Stimulated activated CD4-positive, alpha-beta T cell treated with anti-CD3 and anti-CD28 coated beads, Interleukin-1b, Interleukin-23, amount 100 ng/mL, for 1 hour (primary cell): Measurements from ENCODE around the gene JCHAIN.

Experiments used
- DNase-seq, 2 donors: peaks; one replicate each; pipeline ENCODE4 v3.0.0-alpha.2; 2020; ENCODE audit warnings: low read depth in 2 of 2

Gene JCHAIN

DNA sequence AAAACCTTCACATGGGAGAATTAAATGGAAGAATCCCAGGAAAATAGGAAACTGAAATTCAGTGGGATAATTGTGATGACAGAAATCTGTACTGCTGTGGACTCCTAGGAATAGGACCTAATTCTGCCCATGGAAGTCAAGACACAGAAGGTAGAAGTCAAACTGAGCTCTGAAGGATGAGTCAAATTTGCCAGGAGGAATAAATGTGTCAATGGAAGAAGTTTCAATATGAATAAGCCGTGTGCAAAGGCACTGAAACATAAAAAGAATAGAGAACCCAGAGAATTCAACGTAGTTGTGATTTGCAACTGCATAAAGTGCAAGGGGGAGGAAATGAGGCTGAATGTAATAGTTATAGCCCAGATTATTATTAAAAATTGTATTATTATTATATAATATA is 26.1 kb downstream of the JCHAIN start:
- no peak for DNase-seq

DNA sequence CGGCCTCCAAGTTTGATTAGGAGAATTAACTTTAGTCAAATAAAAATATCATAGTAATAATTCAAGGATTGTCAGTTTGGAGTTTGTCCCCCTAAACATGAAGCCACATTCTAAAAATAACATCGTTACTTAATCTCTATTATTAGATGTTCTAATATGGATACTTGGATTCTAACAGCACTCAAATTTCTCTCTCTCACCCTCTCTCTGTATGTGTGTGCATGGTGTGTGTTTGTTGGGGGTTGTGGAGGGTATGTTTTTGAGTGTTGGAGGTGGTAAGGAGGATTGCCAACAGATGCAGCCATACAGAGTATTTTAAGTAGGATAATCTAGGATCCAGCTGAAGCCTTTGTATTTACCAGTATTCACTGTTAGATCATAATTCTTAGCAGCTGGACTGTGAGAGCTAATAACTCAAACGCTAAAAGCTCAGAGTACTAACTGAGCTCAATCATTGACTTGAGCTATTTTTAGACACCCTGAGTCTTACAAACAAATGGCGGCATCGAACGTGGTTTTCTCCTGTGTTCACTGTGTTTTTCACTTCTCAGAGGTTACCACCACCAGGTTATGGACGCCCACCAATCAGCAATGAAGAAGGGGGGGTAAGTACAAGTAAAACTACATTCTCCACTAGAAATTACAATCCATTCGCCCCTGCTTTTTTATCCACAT is 28.9 kb downstream of the JCHAIN start:
- DNase-seq: no peak

DNA sequence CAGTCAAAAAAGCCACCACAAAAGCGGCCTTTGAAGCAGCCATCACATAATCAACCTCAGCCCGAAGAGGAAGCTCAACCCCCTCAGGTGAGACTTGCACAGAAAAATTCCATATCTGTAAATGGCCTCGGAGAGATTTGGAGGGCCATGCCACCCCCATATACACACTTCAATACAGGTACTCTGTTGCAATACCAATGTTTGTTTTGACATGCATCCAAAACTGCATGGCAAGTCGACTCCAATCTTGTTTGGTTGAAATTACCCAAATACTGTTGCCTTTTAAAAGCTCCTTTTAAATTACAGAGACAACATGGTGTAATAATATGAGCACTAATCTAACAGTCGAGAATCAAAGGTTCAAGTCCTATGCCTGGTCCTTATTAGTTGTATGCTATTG is 31.8 kb downstream of the JCHAIN start:
- DNase-seq: no peak

DNA sequence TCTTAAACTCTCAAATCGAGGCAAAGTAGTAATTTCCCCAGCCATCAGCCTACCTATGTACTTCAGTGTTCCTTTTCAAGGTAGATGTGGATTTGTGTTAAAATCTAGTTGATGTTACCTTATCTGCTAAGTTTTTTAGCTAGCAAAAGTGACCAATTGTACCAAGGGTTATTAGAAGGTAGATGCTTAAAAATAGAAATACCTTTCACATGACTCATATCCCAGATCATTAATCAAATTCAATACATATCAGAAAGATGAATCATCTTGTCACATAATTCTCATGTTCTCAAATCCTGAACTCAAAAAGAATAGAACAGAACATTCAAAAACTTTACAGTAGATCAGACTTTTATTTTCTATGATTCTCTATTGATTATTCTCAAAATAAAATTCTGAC is 34.3 kb downstream of the JCHAIN start:
- DNase-seq: no peak

DNA sequence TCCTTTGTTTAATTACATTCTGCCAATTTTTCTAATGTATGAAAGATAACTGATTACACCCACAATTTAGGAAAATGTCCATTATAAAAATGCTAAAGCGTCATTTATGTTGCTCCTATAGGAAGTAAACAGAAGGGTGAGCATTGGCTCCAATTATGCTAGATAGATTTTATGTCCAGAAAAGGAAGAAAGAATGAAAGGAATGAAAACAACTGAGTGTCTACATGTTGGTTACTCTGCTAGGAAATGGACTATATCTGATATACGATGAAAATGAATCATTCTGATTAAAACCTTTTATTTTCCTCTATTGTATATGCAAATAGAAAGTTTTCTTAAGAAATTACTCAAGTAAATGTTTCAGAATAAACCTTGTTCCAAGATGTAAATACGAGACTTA is 36.1 kb downstream of the JCHAIN start:
- DNase-seq: no peak

DNA sequence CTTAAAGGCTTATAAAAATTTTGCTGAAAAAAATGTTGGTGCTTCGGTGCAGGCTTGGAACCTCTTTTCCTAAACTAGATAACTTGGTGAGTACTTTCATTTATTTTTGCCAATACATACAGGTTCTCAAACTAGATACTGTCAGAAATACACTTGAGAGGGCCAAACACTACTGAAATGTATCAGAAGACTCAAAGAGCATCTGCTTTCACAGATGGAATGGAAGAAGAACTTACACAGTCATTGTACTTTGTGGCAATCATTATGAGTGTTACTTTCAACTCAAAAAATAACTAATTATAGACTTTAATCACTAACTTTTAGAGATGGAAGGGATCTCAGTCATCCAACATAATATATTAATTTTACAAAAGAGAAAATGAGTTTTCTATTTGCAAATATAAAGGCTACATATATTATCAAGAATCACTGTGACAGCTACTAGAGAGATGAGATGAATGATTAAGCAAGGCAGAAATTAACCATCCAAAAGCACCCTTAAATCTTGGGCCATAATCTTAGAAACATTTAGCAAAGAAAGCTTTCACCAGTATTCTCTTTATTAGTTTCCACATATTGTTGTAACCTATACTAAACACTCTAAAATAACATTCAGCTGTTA is 36.7 kb downstream of the JCHAIN start:
- no peak for DNase-seq

DNA sequence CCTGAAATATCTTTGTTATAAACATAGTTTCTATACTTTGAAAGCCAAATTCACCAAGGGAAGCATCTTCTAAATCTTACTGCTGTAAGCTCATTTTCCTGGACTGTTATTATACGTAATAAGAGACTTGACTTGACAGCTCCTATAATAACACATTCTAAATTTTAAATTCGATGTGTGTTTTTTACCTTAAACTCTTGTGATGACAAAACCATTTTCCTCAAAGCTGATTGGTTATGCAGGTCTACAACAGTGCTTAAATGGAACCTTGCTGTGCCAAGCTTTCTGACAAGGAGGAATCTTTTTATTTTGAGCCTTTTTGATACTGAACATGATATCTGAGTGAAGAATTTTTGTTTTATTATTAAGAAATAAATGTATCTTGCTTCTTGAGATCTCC is 37.9 kb downstream of the JCHAIN start, which contains the start of gene ENAM:
Gene ENAM, plus strand, starts transcription at position 301 of the 400 bp plus-strand sequence. CDS start 757 bp downstream, outside the sequence.
- no peak for DNase-seq

DNA sequence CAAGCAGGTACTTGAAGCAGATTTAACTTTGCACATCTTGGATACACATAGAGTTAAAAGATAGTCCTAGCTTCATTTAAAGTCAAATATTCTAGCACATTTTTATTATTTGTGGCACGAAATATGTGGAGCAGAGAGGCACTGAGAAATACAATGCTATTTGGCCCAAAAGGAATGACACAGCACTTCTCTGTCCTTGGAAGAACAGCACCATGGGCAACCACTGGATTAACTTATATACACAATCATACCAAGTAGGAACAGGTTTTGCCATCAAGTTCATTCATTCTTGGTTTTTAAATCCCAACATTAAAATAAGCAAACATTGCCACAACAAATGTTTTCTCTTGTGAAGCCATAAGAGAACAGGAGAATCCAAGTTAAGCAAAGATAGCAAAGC is 38.7 kb downstream of the JCHAIN start:
- no peak for DNase-seq

DNA sequence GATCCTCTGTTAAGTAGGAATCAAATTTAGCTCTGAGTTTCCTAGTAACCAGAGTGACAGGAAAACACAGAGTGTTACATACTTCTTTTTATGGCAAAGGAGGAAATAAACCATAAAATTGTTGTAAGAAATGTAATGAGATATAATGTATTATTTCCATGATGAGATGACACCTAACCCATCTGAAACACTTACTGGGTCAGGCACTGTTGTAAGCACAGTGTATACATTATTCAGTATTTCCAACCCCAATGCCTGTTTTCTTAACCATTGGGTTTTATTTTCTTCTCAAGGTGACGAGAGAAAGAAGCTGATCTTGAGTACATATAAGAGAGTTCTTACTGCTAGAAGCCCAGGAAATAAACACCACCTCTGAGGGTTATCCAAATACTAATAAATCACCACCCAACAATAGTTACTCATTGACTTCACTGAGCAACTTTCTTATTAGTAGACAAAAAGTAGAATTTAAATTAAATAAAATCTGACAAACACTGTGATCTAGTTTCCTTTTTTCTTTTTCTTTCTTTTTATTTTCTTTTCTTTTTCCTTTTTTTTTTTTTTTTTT is 42.0 kb downstream of the JCHAIN start:
- DNase-seq: no peak

DNA sequence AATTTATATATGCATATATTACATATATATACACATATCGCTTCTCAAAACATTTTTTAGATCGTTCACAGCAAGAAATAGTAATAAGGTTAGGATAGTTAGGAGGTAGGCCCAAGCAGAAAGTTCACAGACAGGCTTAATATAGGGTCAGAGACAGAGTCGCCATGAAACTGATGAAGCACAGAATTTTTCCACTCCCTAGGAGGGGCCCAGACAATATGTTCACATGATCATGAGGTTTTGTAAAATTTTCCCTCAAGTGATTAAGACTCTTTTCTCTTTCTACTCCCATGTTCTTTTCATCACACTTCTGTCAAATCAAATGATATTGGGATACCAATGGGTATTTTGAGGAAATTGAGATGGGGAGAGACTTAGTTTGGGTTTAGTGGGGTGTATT is 43.0 kb downstream of the JCHAIN start:
- no peak for DNase-seq

DNA sequence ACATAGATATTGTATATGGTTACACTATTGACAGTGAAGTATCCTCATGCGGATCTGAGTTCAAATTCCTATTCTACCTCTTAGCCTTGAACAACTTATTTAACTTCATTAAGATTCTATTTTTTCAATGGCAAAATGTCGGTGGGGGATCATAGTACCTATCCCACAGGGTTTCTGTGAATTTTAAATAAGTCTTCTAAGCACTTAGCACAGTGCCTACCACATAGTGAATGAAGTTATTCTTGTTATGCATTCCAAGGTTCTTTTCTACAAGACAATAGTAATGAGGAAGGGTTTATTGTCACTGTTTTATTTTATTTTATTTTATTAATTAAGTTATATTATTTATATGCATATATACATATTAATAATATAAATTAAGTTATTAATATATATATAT is 46.5 kb downstream of the JCHAIN start:
- no peak for DNase-seq

DNA sequence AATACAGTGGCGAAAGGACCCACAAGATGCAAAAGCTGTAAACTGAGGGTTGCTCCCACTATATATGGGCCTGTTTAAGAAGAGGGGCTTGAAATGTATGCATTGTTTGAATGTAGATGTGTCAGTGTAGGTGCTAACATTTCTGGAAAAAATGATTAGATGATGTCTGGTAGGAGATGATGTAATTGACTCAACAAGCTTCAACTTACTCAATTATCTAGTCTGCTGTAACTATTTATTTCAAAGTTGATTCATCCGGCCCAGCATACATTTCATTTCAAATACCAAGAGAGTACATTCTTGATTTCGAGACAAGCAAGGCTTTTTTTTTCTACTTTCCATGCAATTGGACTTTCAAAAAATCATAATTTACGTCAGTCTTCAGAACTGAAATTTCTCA is 47.0 kb downstream of the JCHAIN start:
- DNase-seq: no peak

DNA sequence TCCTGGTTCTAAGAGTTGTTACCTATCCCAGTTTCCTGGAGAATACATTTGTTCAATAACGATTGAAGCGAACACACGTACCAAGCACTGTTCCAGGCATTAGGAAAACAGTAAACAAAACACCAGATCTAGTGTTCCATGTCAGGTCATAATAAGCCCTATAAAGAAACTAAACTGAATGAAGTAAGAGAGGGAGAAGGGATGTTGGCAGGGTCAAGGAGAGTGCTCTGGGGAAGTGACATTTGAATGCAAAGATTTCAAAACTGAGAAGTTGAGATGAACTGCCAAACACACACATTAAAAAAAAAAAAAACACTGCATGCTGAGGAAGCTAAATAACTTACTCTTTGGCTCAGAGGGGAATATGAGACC is 52.1 kb downstream of the JCHAIN start:
- no peak for DNase-seq

DNA sequence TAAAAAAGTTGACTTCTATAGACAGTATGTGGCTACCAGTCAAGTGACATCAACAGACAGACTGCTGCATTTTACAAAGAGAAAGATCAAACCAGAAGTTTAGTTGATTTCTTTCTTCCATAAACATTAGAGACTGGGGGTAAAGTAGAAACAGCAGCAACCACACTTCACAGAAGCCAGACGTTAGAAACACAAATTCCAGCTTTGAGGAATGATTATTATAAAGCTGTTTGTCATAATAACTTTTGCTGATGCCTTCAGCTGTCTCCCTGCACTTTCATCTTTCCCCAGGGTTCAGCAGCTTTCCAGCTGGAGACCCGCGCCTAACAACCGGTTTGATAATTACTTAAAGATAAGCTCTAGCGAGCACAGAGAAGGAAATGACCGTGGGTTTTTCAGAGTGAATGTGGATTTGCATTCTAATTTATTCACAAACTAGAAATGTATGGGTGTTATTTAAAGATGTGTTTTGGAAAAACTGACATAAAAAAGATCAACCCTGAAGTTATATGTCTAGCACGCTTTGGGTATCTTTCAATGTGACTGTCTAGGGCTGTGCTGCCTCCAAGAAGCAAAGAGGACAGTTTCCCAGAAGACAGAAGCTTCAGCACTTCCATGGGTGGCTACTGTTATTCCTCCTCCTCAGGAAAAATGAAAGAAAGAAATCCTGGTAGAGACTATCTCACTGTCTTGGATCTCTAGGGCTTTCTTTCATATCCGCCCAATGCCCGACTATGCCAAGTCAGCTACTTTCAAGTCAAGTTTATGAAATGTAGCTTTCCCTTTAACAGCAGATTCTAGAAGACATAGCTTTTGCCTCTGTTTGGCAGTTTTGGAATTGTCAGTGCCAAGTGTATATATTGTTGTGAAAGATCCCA is 52.8 kb downstream of the JCHAIN start:
- DNase-seq: no peak

DNA sequence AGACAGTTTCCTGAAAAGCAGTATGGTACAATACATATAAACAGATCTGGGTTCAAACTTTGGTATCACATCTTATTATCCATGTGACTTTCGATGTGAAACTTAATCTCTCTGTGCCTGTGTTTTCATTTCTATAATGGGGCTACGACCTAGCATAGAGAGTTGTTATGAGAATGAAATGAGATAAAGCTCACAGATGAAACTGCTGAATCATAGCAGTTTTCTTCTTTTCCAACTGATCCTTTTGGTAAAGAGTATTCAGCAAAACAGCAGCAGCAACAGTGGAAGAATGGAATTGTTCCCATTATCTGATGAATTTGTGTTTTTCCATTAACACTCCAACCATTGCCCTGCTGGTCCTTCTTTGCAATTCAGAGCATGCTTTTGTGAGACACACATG is 58.0 kb downstream of the JCHAIN start:
- DNase-seq: no peak

DNA sequence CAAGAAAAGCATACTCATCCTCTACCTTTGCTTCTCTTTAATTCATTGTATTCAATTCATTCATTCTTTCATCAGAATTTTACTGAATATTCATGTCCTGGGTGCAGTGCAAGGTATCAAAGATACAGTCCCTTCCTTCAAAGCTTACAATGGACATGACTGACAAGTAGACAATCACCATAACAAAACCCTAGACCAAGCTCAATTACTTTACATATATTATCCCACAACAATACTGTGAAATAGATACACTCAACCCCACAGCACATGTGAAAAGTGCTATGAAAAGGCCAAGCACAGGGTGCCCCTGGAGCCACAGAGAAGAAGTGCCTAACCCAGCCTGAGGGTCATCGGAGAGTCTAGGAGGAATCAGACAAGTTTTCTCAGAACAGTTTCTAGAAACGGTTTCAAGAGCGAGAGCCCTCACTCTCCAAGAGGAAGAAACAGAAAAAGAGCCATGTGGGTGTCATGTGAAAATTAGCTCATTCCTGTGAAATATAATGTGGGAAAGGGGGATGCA is 58.9 kb downstream of the JCHAIN start:
- no peak for DNase-seq

DNA sequence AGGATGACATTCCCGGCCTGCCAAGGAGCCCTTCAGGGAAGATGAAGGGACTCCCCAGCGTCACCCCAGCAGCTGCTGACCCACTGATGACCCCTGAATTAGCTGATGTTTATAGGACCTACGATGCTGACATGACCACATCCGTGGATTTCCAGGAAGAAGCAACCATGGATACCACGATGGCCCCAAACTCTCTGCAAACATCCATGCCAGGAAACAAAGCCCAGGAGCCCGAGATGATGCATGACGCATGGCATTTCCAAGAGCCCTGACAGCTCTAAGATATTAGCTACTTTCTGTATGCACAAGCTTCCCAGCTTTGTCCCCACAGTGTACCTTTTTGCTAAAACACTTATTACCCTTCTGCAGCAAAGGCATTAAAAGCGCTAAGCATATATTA is 59.8 kb downstream of the JCHAIN start:
- no peak for DNase-seq
